DND-41 (cell line): Measurements from ENCODE around the gene PMPCA.

ENCODE experiments used
- ATAC-seq: fragments of 200-7000 bp; cut with Tn5 transposase; 3 replicates; pipeline ENCODE4 v1.9.1; 2021; ENCODE audit warnings: low read depth; ENCODE audit not compliant: insufficient read depth
- DNase-seq: peaks from one replicate; pipeline ENCODE4 v3.0.0-alpha.2; 2020
- H2AFZ ChIP-seq: 2 replicates; pipeline ENCODE4 v1.6.0; 2012; ENCODE audit warnings: low read depth, low read length
- H3K27ac ChIP-seq: 2 replicates; pipeline ENCODE4 v1.5.1; 2012; ENCODE audit warnings: low read length, inconsistent platforms
- H3K27me3 ChIP-seq: fragments of 200-600 bp; sonication (generic); 2 replicates; pipeline ENCODE4 v1.6.0; 2012; ENCODE audit warnings: low read length, mild to moderate bottlenecking, inconsistent platforms; ENCODE audit not compliant: insufficient read depth, poor library complexity
- H3K36me3 ChIP-seq: 2 replicates; pipeline ENCODE4 v1.5.1; 2012; ENCODE audit warnings: low read length, inconsistent platforms; ENCODE audit not compliant: insufficient read depth
- H3K4me1 ChIP-seq: 2 replicates; pipeline ENCODE4 v1.5.1; 2012; ENCODE audit warnings: mild to moderate bottlenecking, low read length; ENCODE audit not compliant: insufficient read depth
- H3K4me2 ChIP-seq: 2 replicates; pipeline ENCODE4 v1.6.0; 2012; ENCODE audit warnings: mild to moderate bottlenecking, moderate library complexity, low read length, inconsistent platforms; ENCODE audit not compliant: insufficient read depth
- H3K4me3 ChIP-seq, 2 experiments: fragments of 200-600 bp in 1 of 2; shearing (Covaris generic) in 1 of 2; 2 replicates each; pipeline ENCODE4 v1.5.1; 2012 to 2016; ENCODE audit warnings: inconsistent platforms in 2 of 2, low read length in 2 of 2, mild to moderate bottlenecking in 2 of 2, low read depth in 1 of 2, moderate library complexity in 1 of 2
- H3K79me2 ChIP-seq: 2 replicates; pipeline ENCODE4 v1.6.0; 2012; ENCODE audit warnings: low read length, inconsistent platforms; ENCODE audit not compliant: insufficient read depth
- H3K9ac ChIP-seq: 2 replicates; pipeline ENCODE4 v1.6.0; 2012; ENCODE audit warnings: low read depth, mild to moderate bottlenecking, inconsistent platforms, low read length, moderate library complexity
- H3K9me3 ChIP-seq: 2 replicates; pipeline ENCODE4 v1.5.1; 2012; ENCODE audit warnings: low read length, moderate library complexity, mild to moderate bottlenecking, inconsistent platforms; ENCODE audit not compliant: insufficient read depth, severe bottlenecking
- H4K20me1 ChIP-seq: 2 replicates; pipeline ENCODE4 v1.6.0; 2012; ENCODE audit warnings: low read length; ENCODE audit not compliant: insufficient read depth
- EZH2 ChIP-seq: IDR thresholded peaks from 3 replicates; pipeline ENCODE4 v1.6.1; 2012; ENCODE audit warnings: borderline replicate concordance, low read depth, mild to moderate bottlenecking, moderate library complexity, low read length, inconsistent platforms; ENCODE audit not compliant: severe bottlenecking
- TF ChIP-seq, protein P1 (sequence below): IDR thresholded peaks from 2 replicates; pipeline ENCODE4 v1.5.1; 2012; ENCODE audit warnings: borderline replicate concordance, low read length, moderate library complexity, mild to moderate bottlenecking; ENCODE audit not compliant: poor library complexity, severe bottlenecking; ENCODE audit errors: extremely low read depth

PMPCA gene

DNA sequence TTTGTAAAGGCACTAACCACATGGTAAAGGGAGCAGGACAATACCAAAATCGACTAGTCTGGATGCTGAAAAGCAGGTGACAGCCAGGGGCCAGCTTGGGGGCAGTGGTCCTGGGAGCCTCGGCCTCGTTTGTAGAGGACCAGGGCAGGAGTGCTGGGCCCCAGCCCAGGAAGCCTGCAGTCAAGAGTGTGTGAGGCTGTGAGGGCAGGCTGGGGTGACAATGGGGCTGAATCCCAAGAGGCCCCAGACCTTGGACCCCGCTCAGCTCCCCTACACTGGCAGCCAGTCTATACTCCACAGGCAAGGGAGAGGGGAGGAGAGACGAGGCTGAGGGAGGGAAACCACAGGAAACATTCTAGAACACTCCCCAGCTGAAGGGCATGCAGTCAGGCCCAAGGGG is 31.8 kb downstream of the PMPCA start:
- H3K9ac ChIP-seq = no peak overlapping the region
- TF ChIP-seq, protein P1, sequence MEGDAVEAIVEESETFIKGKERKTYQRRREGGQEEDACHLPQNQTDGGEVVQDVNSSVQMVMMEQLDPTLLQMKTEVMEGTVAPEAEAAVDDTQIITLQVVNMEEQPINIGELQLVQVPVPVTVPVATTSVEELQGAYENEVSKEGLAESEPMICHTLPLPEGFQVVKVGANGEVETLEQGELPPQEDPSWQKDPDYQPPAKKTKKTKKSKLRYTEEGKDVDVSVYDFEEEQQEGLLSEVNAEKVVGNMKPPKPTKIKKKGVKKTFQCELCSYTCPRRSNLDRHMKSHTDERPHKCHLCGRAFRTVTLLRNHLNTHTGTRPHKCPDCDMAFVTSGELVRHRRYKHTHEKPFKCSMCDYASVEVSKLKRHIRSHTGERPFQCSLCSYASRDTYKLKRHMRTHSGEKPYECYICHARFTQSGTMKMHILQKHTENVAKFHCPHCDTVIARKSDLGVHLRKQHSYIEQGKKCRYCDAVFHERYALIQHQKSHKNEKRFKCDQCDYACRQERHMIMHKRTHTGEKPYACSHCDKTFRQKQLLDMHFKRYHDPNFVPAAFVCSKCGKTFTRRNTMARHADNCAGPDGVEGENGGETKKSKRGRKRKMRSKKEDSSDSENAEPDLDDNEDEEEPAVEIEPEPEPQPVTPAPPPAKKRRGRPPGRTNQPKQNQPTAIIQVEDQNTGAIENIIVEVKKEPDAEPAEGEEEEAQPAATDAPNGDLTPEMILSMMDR = no peak
- no peak for TF ChIP-seq EZH2
- peaks cover 64% of the 10 kb centered on the region for H3K36me3 ChIP-seq

GRCh38 chr9:136443087-136443486 is 32.6 kb downstream of the PMPCA start:
- no peak for TF ChIP-seq EZH2
- TF ChIP-seq, protein P1 = no peak
- ATAC-seq (no peak), DNase-seq (no peak)
- Histone ChIP-seq H3K4me1 (peaks cover 16% of the 10 kb centered on the region), H3K27me3 (no peaks in the 10 kb centered on the region), H3K27ac (no peak overlapping the region), H3K4me3 (no peak overlapping the region), H3K9ac (no peak overlapping the region), H2AFZ (no peak overlapping the region), H3K4me2 (no peak overlapping the region), H3K9me3 (no peaks in the 10 kb centered on the region), H3K79me2 (peaks cover 15% of the 10 kb centered on the region), H4K20me1 (peaks cover 26% of the 10 kb centered on the region), H3K36me3 (peaks cover 68% of the 10 kb centered on the region)

More for the DNA sequence above, 31.8 kb downstream of the PMPCA start:
- Histone ChIP-seq H3K27ac (no peak overlapping the region), H3K27me3 (no peaks in the 10 kb centered on the region), H2AFZ (no peak overlapping the region), H4K20me1 (peaks cover 31% of the 10 kb centered on the region), H3K4me2 (no peak overlapping the region), H3K9me3 (no peaks in the 10 kb centered on the region), H3K4me3 (no peak overlapping the region), H3K79me2 (peaks cover 24% of the 10 kb centered on the region), H3K4me1 (peaks cover 24% of the 10 kb centered on the region)
- DNase-seq (no peak), ATAC-seq (no peak)

DNA sequence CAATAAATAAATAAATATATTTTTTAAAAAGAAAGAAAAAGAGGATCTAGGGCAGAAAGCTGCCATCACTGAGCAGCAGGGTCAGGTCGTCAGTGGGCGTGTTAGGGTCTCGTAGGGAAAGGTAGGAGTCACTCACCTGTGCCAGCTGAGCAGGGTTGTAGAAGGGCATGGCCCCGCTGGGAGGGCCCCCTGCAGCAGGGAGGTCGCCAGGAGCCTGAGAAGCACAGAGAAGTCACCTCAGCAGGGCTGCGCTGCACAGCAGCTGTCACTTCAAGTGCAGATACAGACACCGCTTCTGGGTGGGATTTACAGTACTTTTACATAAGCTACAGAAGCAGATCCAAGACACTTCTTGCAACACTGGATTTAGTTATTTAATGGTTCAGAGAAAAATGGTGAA is 33.2 kb downstream of the PMPCA start:
- Histone ChIP-seq H3K4me1 (peaks cover 10% of the 10 kb centered on the region), H3K79me2 (peaks cover 9% of the 10 kb centered on the region), H3K9ac (no peak overlapping the region), H3K4me3 (no peak overlapping the region), H3K27me3 (no peaks in the 10 kb centered on the region), H3K4me2 (no peak overlapping the region), H3K9me3 (no peaks in the 10 kb centered on the region), H4K20me1 (peaks cover 20% of the 10 kb centered on the region), H2AFZ (no peak overlapping the region), H3K27ac (no peak overlapping the region), H3K36me3 (peaks cover 74% of the 10 kb centered on the region)
- DNase-seq (no peak), ATAC-seq (no peak)
- TF ChIP-seq, protein P1 = no peak
- TF ChIP-seq EZH2 = no peak

- Histone ChIP-seq H3K79me2 (peaks cover 5% of the 10 kb centered on the region), H3K27me3 (no peaks in the 10 kb centered on the region), H3K4me1 (peaks cover 7% of the 10 kb centered on the region), H3K9me3 (no peaks in the 10 kb centered on the region), H3K4me2 (no peak overlapping the region), H3K4me3 (no peak overlapping the region), H4K20me1 (peaks cover 16% of the 10 kb centered on the region), H3K27ac (no peak overlapping the region), H2AFZ (no peak overlapping the region), H3K9ac (no peak overlapping the region), H3K36me3 (peaks cover 79% of the 10 kb centered on the region)
- ATAC-seq (no peak), DNase-seq (no peak)
- TF ChIP-seq EZH2 = no peak
- TF ChIP-seq, protein P1 = no peak
Observed at GRCh38 chr9:136444102-136444501, 33.6 kb downstream of the PMPCA start.
